A172 (cell line): ENCODE results near the gene POLG. TPM values are rescaled to one million over a fixed set of nuclear protein-coding genes. Genes with fewer than 3 reads are reported as not detected.

Source experiments
- DNase-seq: peaks from one replicate; pipeline ENCODE4 v3.0.0-alpha.2; 2015; ENCODE audit warnings: low spot score
- total RNA-seq: library from RNA; depleted of rRNA; stranded (reverse); fragments of >200 nt; shearing (Covaris generic); gene quantifications from 2 replicates; pipeline ENCODE4 v1.2.3, GENCODE V29; 2014

Gene POLG
- total RNA-seq, 1 experiment from 2014 or later, result 40.2 TPM

DNA sequence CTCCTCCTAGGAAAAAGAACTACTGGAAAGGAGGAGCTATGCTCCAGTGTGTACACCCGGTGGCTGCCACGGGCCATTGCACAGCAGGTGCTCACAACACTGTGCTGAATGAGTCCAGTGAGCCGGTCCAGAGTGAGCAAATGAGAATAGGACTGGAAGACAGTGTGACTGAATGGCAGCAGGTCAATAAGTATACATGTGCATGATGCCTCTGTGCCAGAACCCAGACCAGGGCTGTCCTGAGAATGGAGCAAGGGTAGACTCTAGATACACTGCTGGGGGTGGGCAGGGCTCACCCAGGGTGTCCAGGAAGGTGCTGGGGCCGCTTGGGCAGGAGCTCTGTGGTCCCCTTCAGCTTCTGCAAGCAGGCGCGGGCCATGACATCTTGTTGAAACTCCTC is 8.3 kb downstream of the POLG start:
- DNase-seq, result no peak

DNA sequence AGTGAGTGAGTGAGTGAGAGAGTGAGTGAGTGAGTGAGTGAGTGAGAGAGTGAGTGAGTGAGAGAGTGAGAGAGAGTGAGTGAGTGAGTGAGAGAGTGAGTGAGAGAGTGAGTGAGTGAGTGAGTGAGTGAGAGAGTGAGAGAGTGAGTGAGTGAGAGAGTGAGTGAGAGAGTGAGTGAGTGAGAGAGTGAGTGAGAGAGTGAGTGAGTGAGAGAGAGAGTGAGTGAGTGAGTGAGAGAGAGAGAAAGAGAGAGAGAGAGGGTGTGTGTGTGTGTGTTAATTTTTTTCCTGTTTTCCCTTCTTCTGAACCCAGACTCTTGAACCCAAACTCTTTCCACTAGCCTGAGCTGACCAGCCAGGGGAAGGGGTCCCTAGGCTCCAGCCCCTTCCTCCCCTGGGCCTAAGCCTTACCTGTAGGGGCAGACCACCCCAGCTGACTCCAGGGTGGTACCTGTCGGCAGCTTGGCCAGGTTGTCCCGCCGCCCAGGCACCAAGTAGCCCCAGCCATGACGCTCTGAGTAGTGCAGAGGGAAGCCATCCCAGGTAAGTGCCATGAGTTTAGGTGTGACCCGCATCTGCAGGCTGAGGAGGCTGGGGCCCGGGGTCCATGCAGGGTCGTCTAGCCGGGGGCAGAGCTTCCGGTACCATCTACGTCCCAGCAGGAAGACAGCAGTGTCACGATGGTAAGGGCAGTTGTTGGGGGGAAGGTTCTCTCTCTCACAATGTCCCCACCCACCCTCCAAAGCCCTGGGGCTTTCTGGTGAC is 9.4 kb downstream of the POLG start:
- no peak for DNase-seq

DNA sequence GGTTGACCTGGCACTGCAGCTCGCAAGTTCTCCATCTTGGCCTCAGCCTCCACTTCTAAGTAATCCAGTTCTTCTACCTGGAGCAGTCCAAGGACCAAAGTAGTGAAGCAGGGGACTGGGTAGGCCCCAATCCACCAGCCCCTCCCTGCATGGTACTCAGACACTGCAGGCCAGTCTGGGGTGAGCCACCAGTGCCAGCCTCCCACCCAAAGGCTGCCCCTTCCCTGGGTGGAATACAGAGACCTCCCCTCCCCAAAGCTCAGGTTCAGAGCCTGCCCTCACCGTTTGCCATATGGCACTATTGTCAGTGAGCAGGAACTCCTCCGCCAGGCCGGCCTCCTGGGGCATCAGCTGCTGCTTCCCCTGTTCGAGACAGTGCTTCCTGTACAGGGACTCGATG is 10.8 kb downstream of the POLG start:
- no peak for DNase-seq

DNA sequence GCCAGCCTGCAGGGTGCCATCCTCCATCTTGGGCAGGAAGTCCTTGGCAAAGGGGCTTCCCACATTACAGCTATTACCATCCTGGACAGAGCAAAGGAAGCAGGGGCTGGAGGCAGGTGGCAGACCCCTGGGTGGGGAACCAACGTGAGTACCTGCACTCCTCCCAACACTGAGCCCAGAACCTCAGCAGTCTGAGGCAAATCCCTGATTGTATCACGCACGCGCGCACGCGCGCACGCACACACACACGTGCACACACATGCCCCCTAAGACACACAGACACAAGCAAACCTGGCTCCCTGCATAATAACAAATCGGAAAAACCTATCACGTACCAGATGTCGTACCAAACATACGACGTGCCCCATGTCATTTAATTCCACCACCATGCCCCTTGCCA is 11.8 kb downstream of the POLG start:
- DNase-seq, result no peak

DNA sequence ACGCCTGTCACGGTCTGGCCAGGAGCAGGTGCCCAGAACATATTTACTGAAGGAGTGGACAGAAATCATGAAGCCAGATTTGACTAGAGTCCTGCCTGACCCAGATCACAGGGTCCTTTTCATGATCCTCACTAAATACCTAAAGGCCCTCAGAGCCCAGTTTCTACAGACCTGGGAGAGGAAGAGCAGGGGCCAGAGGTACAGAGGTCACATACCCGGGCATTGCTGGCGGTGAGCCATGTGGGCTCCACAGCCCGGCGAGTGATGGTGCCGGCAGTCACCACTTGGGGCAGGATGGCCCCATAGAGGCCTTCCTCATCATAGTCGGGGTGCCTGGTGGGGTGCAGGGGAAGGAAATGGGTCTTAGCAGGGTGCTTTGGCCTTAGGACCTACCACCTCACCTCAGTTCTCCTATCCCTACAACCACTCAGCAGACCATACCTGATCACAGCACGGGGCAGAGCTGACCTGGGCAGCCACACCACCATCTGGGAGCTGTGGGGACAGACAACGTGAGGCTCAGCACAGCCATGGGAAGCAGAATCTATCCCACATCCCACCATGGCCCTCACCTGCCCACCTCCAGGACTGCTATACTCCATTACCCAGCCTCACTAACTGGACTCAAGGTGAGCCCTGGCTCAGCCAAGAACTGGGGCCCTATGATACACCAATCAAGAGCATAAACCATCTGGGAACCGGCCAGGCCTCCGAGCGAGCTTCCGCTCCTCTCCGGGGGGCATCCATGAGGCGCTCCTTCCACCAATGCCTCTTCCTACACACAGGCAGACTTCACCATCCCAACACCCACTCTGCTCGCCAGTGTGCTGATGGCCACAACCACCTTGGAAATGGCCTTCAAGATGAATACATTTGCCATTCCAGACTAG is 12.9 kb downstream of the POLG start:
- DNase-seq, result no peak

DNA sequence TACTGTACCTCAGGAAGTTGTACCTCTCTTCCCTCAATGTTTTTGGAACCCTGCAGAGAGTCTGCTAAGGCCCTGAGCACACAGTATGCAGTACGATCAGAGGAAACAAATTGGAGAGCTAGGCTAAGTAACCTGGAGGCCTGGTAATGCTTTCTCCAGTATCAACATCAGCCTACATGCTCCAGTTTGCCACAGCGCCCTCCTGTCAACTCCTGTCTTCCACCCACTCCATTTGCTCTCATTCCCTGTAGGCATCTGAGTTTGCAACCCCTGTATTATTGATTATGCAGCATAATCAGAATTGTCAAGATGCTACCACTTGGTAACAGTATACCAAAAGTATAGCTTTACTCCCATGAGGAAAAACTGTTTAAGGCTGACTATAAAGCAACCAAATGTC is 14.4 kb downstream of the POLG start:
- DNase-seq, result no peak

DNA sequence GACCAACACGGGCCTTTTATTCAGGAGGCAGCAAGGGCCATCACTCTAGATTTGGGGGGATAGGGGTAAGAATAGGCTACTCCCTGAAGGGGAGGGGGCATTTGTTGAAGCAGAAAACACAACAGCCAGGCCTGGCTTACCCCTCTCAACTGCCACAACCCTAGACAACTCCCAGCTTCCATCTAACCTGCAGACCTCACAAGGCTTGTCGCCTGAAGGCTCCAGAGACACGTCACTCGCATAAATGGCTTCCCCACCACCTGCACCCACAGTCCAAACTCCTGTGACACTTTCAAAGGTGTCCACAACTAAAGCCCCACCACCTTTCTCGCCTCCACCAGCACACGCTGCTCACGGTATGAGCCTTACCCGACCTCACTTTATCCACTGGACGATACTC is 14.9 kb downstream of the POLG start:
- no peak for DNase-seq

DNA sequence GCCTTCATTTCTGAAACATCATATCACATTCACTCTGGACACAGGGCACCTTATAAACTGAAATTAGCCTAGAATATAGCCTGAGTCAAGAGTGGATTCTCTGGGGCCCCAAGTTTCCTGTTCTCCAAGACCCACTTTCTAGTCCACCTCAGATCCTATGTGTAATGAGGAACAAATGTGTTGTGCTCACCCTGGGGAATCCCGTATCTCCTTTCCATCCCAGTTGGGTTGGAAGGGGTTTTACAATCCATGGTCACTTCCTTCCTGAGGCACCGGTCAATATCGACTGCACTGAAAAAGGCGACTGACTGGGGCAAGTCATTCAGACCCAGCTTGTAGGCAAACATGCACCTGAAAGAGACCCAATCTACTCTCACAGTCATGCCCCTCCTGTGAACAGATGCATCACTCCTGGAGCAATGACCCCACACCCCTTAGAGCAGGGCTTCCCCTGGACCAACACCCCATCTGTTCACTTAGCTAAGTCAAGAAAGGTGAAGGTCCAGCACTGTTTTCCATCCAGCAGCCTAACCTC is 17.4 kb downstream of the POLG start:
- DNase-seq, result no peak

DNA sequence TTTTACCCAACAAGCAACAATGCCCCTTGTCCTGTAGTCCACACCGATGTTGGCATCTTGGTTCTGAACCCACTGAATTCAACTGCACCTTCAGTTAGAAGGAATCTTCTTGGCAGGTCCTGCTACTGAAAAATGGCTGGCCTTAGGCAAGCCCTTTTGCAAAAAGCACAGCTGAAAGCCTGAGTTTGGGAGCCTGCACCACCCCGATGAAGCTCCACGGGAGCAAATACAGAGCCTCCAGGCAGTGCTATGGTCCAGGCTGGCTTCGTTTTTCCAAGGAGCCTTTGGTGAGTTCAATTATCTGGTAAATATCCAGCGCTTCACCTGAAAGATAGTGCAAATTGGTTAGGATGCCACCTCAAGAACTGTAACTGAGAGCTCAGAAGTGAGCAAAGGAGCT is 18.1 kb downstream of the POLG start:
- no peak for DNase-seq

DNA sequence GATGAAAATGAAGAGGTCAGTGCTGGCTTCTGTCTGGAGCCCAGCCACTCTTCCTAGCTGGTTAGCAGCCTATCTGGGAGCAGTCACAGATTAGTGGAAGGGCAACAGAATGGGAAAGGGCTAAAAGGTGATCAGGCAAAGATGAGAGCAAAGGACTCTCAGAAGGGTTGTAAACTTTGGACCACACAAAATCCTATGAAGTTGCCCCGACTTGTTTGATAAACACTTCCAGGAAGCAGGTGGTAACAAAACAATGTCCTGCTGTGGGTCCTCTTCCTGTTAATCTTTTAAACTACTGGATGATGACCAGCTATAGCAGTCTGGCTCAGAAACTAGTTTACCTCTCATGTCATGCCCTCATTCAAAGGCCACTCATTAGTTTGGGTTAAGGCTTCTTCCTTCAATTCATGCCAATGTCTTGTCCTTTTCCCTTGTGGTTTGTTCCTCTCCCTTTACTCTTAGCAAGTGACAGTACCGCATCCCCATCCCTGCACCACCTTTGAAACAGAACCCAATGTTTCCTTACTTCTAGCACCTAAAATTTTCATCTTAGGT is 19.2 kb downstream of the POLG start:
- no peak for DNase-seq

DNA sequence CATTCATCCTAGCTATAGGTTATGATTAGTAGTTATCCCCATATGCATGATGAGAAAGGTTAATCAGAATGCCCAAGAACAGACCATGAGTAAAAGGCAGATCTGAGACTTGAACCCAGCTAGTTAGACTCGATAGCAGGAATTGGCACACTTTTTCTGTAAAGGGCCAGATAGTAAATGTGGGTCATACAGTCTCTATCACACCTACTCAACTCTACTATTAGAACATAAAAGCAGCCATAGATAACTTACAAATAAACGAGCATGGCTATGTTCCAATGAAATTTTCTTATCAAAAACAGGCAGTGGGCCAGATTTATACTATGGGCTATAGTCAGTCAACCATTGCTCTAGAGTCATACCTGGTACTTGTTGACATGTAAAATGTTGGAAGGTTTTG is 24.6 kb downstream of the POLG start:
- DNase-seq, result no peak

DNA sequence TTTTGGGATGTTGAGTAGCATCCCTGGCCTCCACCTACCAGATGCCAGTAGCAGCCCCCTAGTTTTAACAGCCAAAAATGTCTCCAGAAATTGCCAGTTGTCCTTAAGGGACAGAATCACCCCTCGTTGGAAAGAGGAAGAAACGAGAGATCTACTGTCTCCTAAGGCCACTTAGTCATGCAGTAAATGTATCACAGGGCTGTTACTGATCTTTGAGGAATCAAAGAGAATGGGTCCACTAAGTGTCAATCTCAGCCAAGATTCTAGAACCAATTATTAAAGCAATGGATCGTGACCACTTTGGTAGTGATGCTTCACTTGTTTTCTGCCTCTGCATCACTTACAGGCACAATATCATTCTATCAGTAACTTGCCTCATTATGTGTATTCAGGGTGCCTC is 26.4 kb downstream of the POLG start:
- no peak for DNase-seq

DNA sequence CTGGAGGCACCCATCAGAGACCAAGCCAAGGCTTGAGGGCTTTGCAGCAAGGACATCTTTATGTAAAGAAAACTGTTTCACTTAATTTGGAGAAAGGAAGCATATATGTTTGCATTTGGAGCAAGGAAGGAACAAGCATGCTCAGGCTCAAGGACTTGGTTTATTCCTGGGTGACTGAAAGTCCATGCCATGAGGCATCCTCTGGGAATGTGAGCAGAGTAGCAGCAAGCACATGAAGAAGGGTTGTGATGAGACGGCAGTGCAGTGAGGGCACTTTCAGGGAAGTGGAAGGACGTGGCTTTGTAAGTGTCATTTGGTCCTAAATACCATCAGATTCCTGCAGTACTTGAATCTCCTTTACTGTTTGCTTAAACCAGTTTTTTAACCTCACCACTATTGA is 26.8 kb downstream of the POLG start:
- no peak for DNase-seq

DNA sequence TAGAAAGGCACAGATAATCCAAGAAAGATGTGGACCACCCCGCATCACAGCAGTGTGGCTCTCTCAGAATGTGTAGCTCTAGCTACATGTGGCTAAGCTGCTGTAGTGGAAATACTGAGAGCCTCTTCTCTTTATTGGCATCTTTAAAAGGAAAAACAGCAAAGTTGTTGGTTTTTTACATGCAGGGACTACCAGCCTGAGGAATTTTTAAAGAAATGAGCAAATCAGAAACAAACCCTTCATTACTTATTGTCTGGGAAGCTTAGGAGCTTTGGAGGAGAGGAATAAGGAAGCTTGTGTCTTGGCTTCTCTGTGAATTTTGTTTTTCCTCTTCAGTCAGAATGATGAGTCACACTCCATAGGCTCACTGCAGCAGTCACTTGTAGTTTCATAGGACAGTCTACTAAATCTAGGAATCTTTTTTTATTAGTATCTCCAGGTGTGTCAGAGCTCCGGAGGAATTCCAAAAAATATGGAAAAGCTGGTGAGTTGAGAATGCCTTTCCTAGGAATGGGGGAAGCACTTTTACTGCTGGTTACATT is 27.5 kb downstream of the POLG start:
- DNase-seq, result peak; percentile 21

DNA sequence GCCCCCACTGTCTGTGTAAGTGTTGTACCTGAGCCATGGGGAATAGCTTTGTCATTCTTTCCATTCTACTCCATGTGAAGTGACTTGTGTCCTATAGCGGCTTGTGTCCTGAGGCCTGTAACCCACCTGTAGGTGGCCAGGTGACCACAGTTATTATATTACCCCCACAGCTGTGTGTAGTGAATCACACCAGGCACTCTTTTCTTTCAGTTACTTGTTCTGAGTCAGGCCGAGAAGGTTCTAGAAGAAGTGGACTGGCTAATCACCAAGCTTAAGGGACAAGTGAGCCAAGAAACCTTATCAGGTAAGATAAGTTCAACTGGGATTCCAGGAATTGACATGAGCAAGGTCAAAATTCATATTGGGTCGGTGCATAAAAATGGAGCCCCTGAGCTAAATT is 29.2 kb downstream of the POLG start:
- no peak for DNase-seq

DNA sequence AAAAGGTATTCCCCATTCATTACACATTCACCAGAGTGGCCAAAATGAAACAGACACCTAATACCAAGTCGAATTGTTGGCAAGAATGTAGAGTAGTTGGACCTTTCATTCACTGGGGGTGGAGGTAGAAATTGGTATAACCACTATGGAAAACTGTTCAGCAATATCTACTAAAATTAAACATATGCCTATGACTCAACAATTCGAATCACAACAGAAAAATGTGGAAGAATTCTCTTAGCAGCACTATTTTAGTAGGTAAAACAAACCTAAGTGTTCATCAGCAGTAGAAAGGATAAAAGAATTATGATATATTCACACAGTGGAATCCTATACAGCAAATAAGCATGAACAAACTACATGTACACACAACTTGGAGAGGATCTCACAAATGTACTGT is 30.6 kb downstream of the POLG start:
- no peak for DNase-seq

DNA sequence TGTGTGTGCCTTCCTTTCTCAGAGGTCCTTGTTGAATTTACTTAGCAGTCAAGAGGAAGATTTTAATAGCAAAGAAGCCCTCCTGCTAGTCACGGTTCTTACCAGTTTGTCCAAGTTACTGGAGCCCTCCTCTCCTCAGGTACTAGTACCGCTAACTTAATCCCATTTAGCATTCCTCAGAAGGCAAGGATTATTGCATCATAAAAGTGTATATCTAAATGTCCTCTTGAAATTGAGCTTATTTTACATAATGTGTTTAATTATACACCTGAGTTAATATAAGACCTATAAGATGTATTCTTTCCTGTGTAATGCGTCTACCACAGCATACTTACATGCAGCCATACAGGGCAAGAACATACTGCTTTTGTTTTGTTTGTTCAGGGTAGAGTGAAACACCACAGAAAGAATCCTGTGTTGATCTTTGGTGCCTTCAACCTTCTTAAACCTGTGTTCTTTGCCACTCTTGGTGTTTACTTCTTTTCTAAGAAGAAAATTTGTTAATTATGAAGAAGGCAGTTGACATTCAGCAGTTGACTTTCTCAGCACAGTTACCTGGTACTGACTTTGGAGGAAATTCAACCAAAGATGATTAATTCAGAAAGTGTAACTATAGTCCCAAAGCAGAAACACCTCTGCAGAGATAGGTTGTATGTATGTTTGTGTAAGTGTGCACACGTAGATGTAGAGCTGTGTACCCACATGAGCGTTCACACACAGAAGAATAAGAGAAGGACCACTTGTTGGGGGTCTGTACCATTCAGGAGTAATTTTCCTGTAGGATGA is 33.1 kb downstream of the POLG start:
- no peak for DNase-seq

DNA sequence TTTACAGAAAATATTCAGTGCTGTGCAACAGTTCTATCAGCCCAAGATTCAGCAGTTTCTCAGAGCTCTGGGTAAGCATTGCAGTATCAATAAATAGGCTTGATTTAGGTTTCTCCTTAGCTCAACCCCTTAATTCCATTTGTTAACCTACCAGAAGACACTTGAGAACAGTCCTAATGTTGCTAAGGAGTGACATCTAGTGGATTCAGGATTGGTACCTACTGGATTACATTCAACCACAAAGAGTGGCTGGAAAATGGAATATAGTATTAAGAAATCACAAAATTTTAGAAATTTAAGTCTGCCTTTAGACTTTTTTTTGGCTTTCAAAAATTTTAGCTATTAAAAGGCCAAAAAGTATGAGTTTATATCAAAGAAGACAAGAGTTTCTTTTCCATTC is 34.7 kb downstream of the POLG start:
- no peak for DNase-seq

DNA sequence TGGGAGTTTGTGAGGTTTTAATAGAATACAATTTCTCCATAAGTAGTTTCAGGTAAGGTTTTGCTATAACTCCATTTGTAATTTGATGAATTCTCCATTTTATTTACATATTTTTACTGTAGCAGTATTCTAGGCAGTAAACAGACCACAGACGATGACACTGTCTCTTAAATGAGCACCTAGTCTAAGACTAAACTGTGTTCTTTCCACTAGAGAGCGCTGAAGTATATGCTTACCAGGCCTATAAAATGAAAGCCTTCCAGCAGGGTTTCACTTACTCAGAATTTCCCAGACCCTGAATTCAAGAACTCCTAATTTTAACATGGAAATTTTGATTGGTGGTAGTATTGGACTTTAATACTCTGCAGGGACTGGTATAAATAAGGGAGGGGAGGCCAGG is 41.6 kb downstream of the POLG start:
- DNase-seq, result no peak

DNA sequence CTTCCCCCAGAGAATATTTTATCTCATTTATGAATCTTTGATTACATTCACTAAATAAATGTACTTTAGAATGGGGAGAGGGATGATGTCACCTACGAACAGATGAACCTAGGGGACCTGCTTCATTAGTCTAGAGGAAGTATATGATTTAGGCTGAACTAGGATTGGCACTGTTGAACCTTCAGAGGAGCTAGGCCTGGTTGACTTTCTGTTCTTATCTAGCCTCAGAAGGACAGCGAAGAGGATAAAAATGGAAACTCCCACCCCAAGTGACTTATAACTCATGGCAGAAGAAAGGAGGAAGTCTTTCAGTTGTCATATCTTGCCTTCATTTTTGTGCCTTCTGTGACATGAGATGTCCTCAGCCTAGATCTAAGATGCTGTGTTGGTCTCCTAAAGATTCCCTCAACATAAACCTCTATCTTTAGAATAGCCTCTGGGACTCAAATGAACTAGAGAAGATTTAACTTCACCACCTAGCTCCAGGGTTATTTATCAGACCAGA is 42.6 kb downstream of the POLG start:
- DNase-seq, result no peak

DNA sequence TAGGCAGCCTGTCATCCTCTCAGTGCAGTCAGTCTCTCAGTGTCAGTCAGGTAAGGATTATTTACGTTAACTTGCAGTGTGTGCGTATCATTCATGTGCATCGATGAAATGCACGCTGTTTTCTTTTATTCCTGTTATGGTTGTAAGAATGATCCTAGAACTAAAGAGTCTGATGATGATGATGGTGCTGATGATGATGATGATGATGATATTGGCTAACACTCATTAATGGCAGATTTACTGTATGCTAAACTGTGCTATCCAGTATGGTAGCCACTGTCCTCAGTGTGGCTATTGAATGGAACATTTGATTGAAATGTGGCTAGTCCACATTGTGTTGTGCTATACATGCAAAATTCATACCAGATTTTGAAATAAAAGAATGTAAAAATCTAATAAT is 51.4 kb downstream of the POLG start:
- no peak for DNase-seq
